ENCODE measurements around the gene OR11H6.
"Not testable (repeated sequence)": the region's sequence is repeated elsewhere in the genome, so short reads cannot be mapped to it uniquely, and the experiment has no call there.

OR11H6 gene

GRCh38 chr14:20195911-20196310 lies 27.6 kb upstream of the OR11H6 start:
- H3K36me3 ChIP-seq (ENCODE audit: control insufficient read depth, insufficient read depth, low read length, severe bottlenecking) = no peaks in the 10 kb centered on the region
- H3K4me3 ChIP-seq (ENCODE audit: low read length) = no peak overlapping the region
- peaks cover 4% of the 10 kb centered on the region for H3K9me3 ChIP-seq (ENCODE audit: control insufficient read depth, low read length)
- H3K4me1 ChIP-seq (ENCODE audit: control insufficient read depth, insufficient read depth, low read length) = no peaks in the 10 kb centered on the region
- H3K9ac ChIP-seq (ENCODE audit: low read length) = no peak overlapping the region
- peak; percentile 1 for DNase-seq (ENCODE audit: low read depth)
- H3K27me3 ChIP-seq (replicated peaks; ENCODE audit: control insufficient read depth, insufficient read depth, low read length) = peaks cover 3% of the 10 kb centered on the region

- Histone ChIP-seq H3K27me3 (replicated peaks; ENCODE audit: control insufficient read depth, insufficient read depth, low read length) (peaks cover 3% of the 10 kb centered on the region), H3K4me1 (ENCODE audit: control insufficient read depth, insufficient read depth, low read length) (no peaks in the 10 kb centered on the region), H3K4me3 (ENCODE audit: low read length) (no peak overlapping the region), H3K9me3 (ENCODE audit: control insufficient read depth, low read length) (peaks cover 4% of the 10 kb centered on the region), H3K36me3 (ENCODE audit: control insufficient read depth, insufficient read depth, low read length, severe bottlenecking) (no peaks in the 10 kb centered on the region), H3K9ac (ENCODE audit: low read length) (no peak overlapping the region)
- DNase-seq (ENCODE audit: low read depth) = no peak
Measured at GRCh38 chr14:20197459-20197858, 26.1 kb upstream of the OR11H6 start.

DNA sequence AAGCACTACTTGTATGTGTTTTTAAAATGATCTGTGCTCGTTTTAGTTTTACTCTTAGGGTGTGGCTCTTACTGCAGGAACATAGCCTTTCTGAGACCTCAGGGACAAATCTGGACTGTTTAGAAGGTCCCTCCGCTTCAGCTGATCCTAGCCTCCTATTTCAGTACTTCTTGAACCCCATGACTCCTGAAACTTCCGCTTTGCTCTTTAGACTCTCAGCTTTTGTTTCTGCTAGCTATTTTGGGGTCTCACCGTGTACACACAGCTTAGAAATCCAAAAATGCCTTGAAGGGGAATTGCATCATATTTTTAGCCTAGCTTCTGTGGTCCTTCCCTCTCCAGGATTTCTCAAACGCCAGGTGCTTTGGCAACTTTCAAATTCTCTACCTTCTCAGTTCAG lies 24.5 kb upstream of the OR11H6 start:
- H3K9ac ChIP-seq (ENCODE audit: low read length) = no peak overlapping the region
- no peak for DNase-seq (ENCODE audit: low read depth)
- peaks cover 3% of the 10 kb centered on the region for H3K27me3 ChIP-seq (replicated peaks; ENCODE audit: control insufficient read depth, insufficient read depth, low read length)
- no peaks in the 10 kb centered on the region for H3K36me3 ChIP-seq (ENCODE audit: control insufficient read depth, insufficient read depth, low read length, severe bottlenecking)
- H3K4me3 ChIP-seq (ENCODE audit: low read length) = no peak overlapping the region
- H3K9me3 ChIP-seq (ENCODE audit: control insufficient read depth, low read length) = peaks cover 4% of the 10 kb centered on the region
- H3K4me1 ChIP-seq (ENCODE audit: control insufficient read depth, insufficient read depth, low read length) = no peaks in the 10 kb centered on the region

DNA sequence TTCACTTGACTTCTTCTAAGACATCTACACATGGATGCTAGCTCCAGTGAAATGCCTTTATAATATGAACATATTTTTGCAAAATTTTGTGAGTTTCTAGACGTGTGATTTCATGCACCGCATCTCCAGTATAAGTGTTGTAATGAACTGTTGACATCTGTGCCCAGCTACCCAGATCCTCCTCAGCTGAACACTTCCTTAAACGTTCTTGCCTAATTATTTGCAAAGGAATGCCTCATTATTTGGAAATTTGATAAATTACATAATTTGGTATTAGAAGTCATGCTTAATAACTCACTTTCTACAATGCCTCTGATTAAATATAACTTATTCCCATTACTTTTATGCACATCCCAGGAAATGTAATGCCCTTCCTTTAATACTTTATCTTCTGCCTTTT lies 18.8 kb upstream of the OR11H6 start:
- no peaks in the 10 kb centered on the region for H3K36me3 ChIP-seq (ENCODE audit: control insufficient read depth, insufficient read depth, low read length, severe bottlenecking)
- no peaks in the 10 kb centered on the region for H3K27me3 ChIP-seq (replicated peaks; ENCODE audit: control insufficient read depth, insufficient read depth, low read length)
- no peak for DNase-seq (ENCODE audit: low read depth)
- no peak overlapping the region for H3K9ac ChIP-seq (ENCODE audit: low read length)
- H3K9me3 ChIP-seq (ENCODE audit: control insufficient read depth, low read length) = peaks cover 8% of the 10 kb centered on the region
- no peak overlapping the region for H3K4me3 ChIP-seq (ENCODE audit: low read length)
- H3K4me1 ChIP-seq (ENCODE audit: control insufficient read depth, insufficient read depth, low read length) = no peaks in the 10 kb centered on the region

- H3K4me1 ChIP-seq (ENCODE audit: control insufficient read depth, insufficient read depth, low read length) = no peaks in the 10 kb centered on the region
- H3K36me3 ChIP-seq (ENCODE audit: control insufficient read depth, insufficient read depth, low read length, severe bottlenecking) = no peaks in the 10 kb centered on the region
- H3K9ac ChIP-seq (ENCODE audit: low read length) = no peak overlapping the region
- no peak overlapping the region for H3K4me3 ChIP-seq (ENCODE audit: low read length)
- no peak for DNase-seq (ENCODE audit: low read depth)
- peaks cover 6% of the 10 kb centered on the region for H3K9me3 ChIP-seq (ENCODE audit: control insufficient read depth, low read length)
- no peaks in the 10 kb centered on the region for H3K27me3 ChIP-seq (replicated peaks; ENCODE audit: control insufficient read depth, insufficient read depth, low read length)
Measured at GRCh38 chr14:20209595-20209994, 13.9 kb upstream of the OR11H6 start.

- not testable (repeated sequence) for H3K9ac ChIP-seq (ENCODE audit: low read length); H3K4me3 ChIP-seq (ENCODE audit: low read length); H3K9me3 ChIP-seq (ENCODE audit: control insufficient read depth, low read length); DNase-seq (ENCODE audit: low read depth); H3K27me3 ChIP-seq (replicated peaks; ENCODE audit: control insufficient read depth, insufficient read depth, low read length); H3K4me1 ChIP-seq (ENCODE audit: control insufficient read depth, insufficient read depth, low read length); H3K36me3 ChIP-seq (ENCODE audit: control insufficient read depth, insufficient read depth, low read length, severe bottlenecking)
Measured at GRCh38 chr14:20212406-20212805, 11.1 kb upstream of the OR11H6 start.

- DNase-seq (ENCODE audit: low read depth) = no peak
- no peaks in the 10 kb centered on the region for H3K4me1 ChIP-seq (ENCODE audit: control insufficient read depth, insufficient read depth, low read length)
- no peak overlapping the region for H3K9ac ChIP-seq (ENCODE audit: low read length)
- peaks cover 4% of the 10 kb centered on the region for H3K9me3 ChIP-seq (ENCODE audit: control insufficient read depth, low read length)
- no peaks in the 10 kb centered on the region for H3K27me3 ChIP-seq (replicated peaks; ENCODE audit: control insufficient read depth, insufficient read depth, low read length)
- no peak overlapping the region for H3K4me3 ChIP-seq (ENCODE audit: low read length)
- H3K36me3 ChIP-seq (ENCODE audit: control insufficient read depth, insufficient read depth, low read length, severe bottlenecking) = no peaks in the 10 kb centered on the region
Measured at GRCh38 chr14:20215196-20215595, 8.3 kb upstream of the OR11H6 start.

GRCh38 chr14:20219033-20219432 lies 4.5 kb upstream of the OR11H6 start:
- Histone ChIP-seq H3K4me3 (ENCODE audit: low read length) (no peak overlapping the region), H3K4me1 (ENCODE audit: control insufficient read depth, insufficient read depth, low read length) (no peaks in the 10 kb centered on the region), H3K27me3 (replicated peaks; ENCODE audit: control insufficient read depth, insufficient read depth, low read length) (peaks cover 3% of the 10 kb centered on the region), H3K9me3 (ENCODE audit: control insufficient read depth, low read length) (peaks cover 4% of the 10 kb centered on the region), H3K36me3 (ENCODE audit: control insufficient read depth, insufficient read depth, low read length, severe bottlenecking) (no peaks in the 10 kb centered on the region), H3K9ac (ENCODE audit: low read length) (no peak overlapping the region)
- no peak for DNase-seq (ENCODE audit: low read depth)

- H3K9me3 ChIP-seq (ENCODE audit: control insufficient read depth, low read length) = peaks cover 10% of the 10 kb centered on the region
- H3K4me3 ChIP-seq (ENCODE audit: low read length) = no peak within 1 kb of the TSS
- no peaks in the 10 kb centered on the region for H3K36me3 ChIP-seq (ENCODE audit: control insufficient read depth, insufficient read depth, low read length, severe bottlenecking)
- no peaks in the 10 kb centered on the region for H3K4me1 ChIP-seq (ENCODE audit: control insufficient read depth, insufficient read depth, low read length)
- no peak within 1 kb of the TSS for H3K9ac ChIP-seq (ENCODE audit: low read length)
- H3K27me3 ChIP-seq (replicated peaks; ENCODE audit: control insufficient read depth, insufficient read depth, low read length) = no peaks in the 10 kb centered on the region
- DNase-seq (ENCODE audit: low read depth) = no peak
Measured at GRCh38 chr14:20228681-20229080, 5.2 kb downstream of the OR11H6 start, which contains the start of gene OR11H7. Gene OR11H7 (plus strand): TSS chr14:20228981.

DNA sequence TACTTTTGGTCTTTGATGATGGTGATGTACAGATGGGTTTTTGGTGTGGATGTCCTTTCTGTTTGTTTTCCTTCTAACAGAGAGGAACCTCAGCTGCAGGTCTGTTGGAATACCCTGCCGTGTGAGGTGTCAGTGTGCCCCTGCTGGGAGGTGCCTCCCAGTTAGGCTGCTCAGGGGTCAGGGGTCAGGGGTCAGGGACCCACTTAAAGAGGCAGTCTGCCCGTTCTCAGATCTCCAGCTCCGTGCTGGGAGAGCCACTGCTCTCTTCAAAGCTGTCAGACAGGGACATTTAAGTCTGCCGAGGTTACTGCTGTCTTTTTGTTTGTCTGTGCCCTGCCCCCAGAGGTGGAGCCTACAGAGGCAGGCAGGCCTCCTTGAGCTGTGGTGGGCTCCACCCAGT lies 11.9 kb downstream of the OR11H6 start:
- H3K9ac ChIP-seq (ENCODE audit: low read length); H3K4me1 ChIP-seq (ENCODE audit: control insufficient read depth, insufficient read depth, low read length); DNase-seq (ENCODE audit: low read depth); H3K36me3 ChIP-seq (ENCODE audit: control insufficient read depth, insufficient read depth, low read length, severe bottlenecking); H3K9me3 ChIP-seq (ENCODE audit: control insufficient read depth, low read length); H3K27me3 ChIP-seq (replicated peaks; ENCODE audit: control insufficient read depth, insufficient read depth, low read length); H3K4me3 ChIP-seq (ENCODE audit: low read length): not testable (repeated sequence)

GRCh38 chr14:20247646-20248246 lies 24.2 kb downstream of the OR11H6 start:
- DNase-seq (ENCODE audit: low read depth) = no peak

DNA sequence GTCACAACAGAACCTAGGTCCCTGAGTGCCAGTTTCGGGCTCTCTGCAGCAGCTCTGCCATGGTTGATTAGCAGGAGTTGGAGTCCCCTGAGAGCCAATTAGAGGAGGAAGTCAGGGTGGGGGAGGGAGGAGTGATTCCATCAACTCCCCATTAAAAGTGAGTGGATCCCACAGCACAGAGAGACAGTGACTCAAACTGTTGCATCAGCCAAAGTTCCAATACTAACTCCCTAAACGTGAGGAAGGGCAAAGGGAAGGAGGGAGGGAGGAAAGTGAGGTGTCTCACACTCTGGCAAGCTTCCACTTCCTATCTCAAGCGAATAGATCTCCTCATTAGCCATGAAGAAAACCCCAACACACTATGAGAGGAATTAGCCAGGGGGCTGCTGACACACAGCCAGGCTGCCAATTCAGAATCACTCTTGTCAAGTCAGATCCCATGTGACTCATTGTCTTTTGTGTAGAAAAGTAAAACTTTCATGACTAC lies 39.2 kb downstream of the OR11H6 start:
- no peaks in the 10 kb centered on the region for H3K27me3 ChIP-seq (replicated peaks; ENCODE audit: control insufficient read depth, insufficient read depth, low read length)
- H3K4me3 ChIP-seq (ENCODE audit: low read length) = no peak overlapping the region
- no peaks in the 10 kb centered on the region for H3K9me3 ChIP-seq (ENCODE audit: control insufficient read depth, low read length)
- H3K36me3 ChIP-seq (ENCODE audit: control insufficient read depth, insufficient read depth, low read length, severe bottlenecking) = no peaks in the 10 kb centered on the region
- DNase-seq (ENCODE audit: low read depth) = peak; percentile 15
- H3K9ac ChIP-seq (ENCODE audit: low read length) = no peak overlapping the region
- H3K4me1 ChIP-seq (ENCODE audit: control insufficient read depth, insufficient read depth, low read length) = peaks cover 11% of the 10 kb centered on the region

More at GRCh38 chr14:20247646-20248246, 24.2 kb downstream of the OR11H6 start:
- Histone ChIP-seq H3K36me3 (ENCODE audit: control insufficient read depth, insufficient read depth, low read length, severe bottlenecking) (no peaks in the 10 kb centered on the region), H3K4me3 (ENCODE audit: low read length) (no peak overlapping the region), H3K9me3 (ENCODE audit: control insufficient read depth, low read length) (peaks cover 2% of the 10 kb centered on the region), H3K27me3 (replicated peaks; ENCODE audit: control insufficient read depth, insufficient read depth, low read length) (no peaks in the 10 kb centered on the region), H3K4me1 (ENCODE audit: control insufficient read depth, insufficient read depth, low read length) (no peaks in the 10 kb centered on the region), H3K9ac (ENCODE audit: low read length) (no peak overlapping the region)

All from adipocyte (in vitro differentiated cells).